GM23248 (cell line): ENCODE results near the gene RELN.

ENCODE experiments used
- EZH2 ChIP-seq: fragments of 200-600 bp; sonication (generic); IDR thresholded peaks from 2 replicates; pipeline ENCODE4 v1.6.1; 2018; ENCODE audit warnings: antibody characterized with exemption, mild to moderate bottlenecking; ENCODE audit not compliant: insufficient read depth, poor library complexity, severe bottlenecking
- EZH2phosphoT487 ChIP-seq: fragments of 200-600 bp; sonication (generic); IDR thresholded peaks from 2 replicates; pipeline ENCODE4 v1.6.1; 2018; ENCODE audit warnings: antibody characterized with exemption, moderate library complexity, mild to moderate bottlenecking, low read depth; ENCODE audit not compliant: insufficient read depth

DNA sequence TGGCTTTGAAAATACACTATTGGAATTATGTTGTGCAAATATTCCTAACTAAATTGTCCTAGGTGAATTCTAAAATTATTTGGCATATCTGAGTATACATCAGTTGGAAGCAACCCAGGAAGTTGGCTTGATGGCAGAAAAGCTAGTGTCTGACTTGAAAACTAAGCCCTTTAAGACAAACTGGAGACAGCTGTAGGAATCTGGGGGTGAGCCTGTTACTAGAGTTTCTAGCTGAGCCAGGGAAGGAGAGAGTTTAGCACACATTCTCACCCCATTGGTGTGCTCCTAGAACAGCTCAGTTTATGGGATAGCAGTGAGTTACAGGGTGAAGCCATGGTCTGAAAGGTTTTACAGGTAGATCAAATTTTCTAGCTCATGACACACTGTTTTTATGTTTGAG lies 333.2 kb downstream of the RELN start:
- TF ChIP-seq EZH2phosphoT487: no peak
- no peak for TF ChIP-seq EZH2
